Stimulated activated CD4-positive, alpha-beta T cell treated with anti-CD3 and anti-CD28 coated beads, Interleukin-12 subunit alpha, Interleukin-12 subunit beta, amount 100 ng/mL, for 24 hours (primary cell): ENCODE results near the gene CAPN2.

Experiments used
- DNase-seq, 2 experiments: peaks; one replicate each; pipeline ENCODE4 v3.0.0-alpha.2; 2020; ENCODE audit warnings: low read depth in 2 of 2

Gene CAPN2

DNA sequence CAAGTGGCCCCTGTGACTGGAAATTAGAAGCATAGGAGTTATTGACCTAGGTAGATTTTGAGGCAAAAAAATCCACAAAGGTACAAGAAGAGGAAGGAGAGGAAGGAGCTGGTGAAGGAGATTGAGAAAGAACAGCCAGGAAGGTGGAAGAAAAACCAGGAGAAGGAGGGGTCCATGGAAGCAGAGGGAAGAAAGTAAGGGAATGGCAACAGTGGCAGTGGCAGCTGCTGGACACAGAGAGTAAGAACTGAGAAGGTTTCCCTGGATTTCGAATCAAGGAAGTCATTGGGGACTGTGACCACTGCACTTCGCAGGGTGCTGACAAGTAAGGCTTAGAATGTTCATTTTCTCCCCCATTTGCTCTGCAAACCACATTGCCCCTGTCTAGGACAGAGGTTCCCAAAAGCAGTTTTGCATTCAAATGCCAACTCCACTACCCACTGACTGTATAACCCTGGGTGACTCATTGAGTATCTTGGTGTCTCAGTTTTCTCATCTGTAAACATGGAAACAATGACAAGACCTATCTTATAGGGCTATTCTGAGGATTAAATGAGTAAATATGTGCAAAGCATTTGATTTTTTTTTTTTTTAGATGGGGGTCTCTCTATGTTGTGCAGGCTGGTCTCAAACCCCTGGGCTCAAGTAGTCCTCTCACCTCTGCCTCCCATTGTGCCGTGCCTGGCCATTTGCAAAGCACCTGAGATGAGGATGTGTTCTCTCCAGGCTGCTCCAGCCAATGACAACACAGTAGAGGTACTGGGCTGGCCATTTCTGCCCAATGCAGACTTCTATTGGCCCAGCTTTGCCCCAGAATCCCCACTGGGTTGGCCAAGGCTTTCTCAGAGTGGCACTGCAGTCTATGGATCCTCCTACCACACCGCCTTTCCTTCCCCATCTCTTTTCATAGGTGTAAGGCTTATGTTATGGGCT lies 9.3 kb upstream of the CAPN2 start:
- no peak for DNase-seq

DNA sequence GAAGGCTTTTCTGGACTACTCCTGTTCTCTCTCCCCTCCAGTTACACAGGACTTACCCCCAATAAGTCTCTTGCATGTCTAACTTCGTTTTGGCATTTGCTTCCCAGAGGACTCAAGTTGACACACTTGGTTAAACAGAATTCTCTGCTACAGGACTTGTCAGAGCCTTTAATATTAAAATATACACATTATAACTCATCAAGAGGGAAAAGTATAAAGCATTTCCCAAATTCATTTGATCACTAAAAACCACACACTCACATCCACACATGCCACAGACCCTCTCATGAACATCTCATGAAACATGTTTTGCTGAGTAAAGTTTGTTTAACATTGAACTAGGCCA lies 8.7 kb upstream of the CAPN2 start:
- no peak for DNase-seq

GRCh38 chr1:223704921-223705878 lies 7.1 kb upstream of the CAPN2 start:
- no peak for DNase-seq

DNA sequence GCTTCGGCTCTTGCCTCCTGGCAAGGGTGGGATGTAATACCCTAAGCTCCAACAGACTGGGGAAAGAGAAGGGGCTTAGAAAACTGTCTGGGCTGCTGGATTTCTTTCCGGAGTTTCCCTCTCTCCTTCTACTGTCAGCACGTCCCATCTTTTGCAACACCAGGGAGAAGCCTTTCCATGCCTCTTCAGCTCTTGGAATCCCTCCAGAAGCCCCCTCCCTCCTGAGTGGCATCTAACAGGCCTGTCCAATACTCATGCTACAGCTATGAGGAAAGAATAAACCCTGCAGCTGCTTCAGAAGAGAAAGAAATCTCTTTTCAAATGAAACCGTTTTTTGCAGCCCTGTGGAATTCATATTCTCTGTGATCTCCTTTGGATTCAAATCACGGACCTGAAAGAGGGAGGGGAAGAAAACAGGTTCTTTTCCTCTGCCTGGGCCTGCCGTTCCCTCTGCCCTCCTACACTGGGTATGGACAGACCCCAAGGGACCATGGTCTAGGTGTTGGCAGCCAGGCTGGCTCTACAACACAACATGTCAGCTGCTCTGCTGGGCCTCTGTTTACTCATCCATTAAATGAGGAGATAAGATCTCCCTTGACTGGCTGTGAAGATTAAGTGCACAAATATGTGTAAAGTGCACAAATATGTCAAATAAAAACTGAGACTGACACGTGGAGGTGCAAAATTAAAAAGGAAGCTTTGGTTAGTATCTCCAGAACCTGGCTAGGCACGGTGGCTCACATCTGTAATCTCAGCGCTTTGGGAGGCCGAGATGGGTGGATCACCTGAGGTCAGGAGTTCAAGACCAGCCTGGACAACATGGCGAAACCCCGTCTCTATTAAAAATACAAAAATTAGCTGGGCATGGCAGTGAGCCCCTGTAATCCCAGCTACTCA lies 6.0 kb upstream of the CAPN2 start:
- DNase-seq, result no peak

GRCh38 chr1:223707256-223708000 lies 4.9 kb upstream of the CAPN2 start:
- DNase-seq, result no peak

DNA sequence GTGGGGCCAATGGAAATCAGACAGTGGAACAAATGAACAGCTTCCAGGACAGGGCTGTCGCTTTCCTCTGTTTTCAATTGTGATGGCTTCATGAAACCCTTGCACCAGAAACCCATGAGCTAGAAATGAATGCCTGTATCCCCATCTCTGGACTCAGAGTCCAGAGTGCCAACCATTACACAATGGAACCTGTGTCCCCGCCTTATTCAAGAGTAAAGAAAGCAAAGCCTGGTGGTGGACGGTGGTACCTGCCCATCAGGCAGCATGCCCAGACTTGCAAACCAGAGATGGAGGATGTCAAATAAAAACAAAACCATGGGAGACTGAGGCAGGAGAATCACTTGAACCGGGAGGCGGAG lies 4.4 kb upstream of the CAPN2 start:
- no peak for DNase-seq

- no peak for DNase-seq
Measured at GRCh38 chr1:223708651-223709268, 3.6 kb upstream of the CAPN2 start.

- no peak for DNase-seq
Measured at GRCh38 chr1:223709598-223709997, 2.7 kb upstream of the CAPN2 start.

- no peak for DNase-seq
Measured at GRCh38 chr1:223710179-223711133, 1.9 kb upstream of the CAPN2 start.

GRCh38 chr1:223711173-223711572 lies 1.2 kb upstream of the CAPN2 start:
- no peak for DNase-seq

- no peak for DNase-seq
Measured at GRCh38 chr1:223711747-223712193, 569 bp upstream of the CAPN2 start.

DNA sequence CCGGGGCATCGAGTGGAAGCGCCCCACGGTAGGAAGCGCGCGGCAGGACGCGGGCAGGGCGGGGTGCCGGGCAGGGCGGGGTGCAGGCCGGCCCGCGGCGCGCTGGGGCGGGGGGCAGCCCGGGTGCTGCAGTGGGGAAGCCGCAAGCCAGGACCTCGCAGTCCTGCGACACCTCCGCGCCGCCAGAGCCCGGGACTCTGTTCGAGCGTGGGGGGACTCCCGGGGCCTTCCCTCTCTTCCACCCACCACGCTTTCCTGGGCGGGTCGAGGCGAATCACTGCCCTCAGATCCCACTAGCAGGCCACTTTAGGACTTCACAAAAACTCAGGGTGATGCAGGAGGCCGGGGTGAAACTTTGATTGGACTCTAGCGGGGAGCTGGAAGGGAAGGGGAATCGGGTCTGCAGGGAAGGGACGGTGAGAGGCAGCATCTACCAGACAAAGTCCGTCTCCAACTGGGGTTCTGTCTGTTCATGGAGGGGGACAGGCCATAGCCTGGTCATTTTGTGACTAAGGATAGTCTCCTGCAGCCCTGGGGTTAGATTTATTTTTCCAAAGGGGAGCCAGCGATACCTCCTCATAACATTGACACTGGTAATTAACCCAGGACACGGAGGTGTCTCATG lies 623 bp downstream of the CAPN2 start:
- no peak for DNase-seq

- DNase-seq, result no peak
Measured at GRCh38 chr1:223713546-223714420, 1.4 kb downstream of the CAPN2 start.

GRCh38 chr1:223714421-223714724 lies 2.0 kb downstream of the CAPN2 start:
- DNase-seq, result no peak

DNA sequence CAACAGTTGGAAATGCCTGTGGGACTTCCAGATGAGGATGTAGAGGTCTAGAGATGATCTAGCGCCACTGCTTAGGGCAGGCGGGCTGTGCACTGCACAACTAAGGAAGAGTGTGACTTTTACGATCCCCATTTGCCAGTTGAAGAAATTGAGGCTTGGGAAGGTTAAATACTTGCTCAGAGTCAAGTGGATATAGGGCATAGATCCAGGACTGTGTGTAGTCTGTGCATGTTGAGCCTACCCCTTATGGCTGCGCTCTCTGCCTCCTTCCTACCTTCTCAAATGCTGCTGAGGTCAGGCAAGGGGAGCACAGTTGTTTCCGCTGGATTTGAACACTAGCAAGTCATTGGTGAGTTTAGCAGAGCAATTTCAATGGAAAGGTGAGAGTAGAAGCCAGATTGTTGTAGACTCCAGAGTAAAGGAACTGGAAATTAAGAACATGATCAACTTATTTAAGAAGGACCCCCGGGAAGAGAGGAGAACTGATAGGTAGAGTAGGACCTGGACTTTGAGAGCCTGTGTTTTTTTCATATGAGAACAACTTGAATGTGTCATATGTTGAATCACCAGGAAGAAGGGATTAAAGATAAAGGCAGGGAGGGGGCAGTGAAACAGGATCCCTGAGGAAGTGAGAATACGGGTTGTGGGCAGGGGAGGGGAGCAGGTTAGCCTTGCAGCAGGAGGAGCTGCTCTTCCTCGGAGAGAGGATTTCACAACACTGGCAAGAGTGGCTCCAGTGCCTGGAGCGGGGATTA lies 2.7 kb downstream of the CAPN2 start:
- DNase-seq, result no peak

- no peak for DNase-seq
Measured at GRCh38 chr1:223715604-223716172, 3.3 kb downstream of the CAPN2 start.

GRCh38 chr1:223716302-223716862 lies 4.0 kb downstream of the CAPN2 start:
- no peak for DNase-seq
